Right atrium auricular region (tissue), 2 donors: ENCODE results near the gene PYGO1. TPM values are rescaled to one million over a fixed set of nuclear protein-coding genes. Genes with fewer than 3 reads are reported as not detected.

ENCODE experiments used
- DNase-seq: peaks from one replicate; pipeline ENCODE4 v3.0.0-alpha.2; 2019; ENCODE audit warnings: low spot score
- H3K27ac ChIP-seq, 2 donors: fragments of 200-600 bp; sonication (generic); 1 replicate in 1 of 2; 2 replicates in 1 of 2; pipeline ENCODE4 v1.5.1; 2016 to 2019
- H3K27me3 ChIP-seq, 2 donors: fragments of 200-600 bp; sonication (generic); one replicate each; pipeline versions ENCODE4 v1.5.1 to v1.6.0; 2017 to 2019
- H3K36me3 ChIP-seq: fragments of 200-600 bp; sonication (generic); one replicate; pipeline ENCODE4 v1.5.1; 2016
- H3K4me1 ChIP-seq, 2 donors: fragments of 200-600 bp; sonication (generic); one replicate each; pipeline versions ENCODE4 v1.5.1 to v1.6.0; 2017 to 2019
- H3K4me3 ChIP-seq, 2 donors: fragments of 200-600 bp; sonication (generic); 1 replicate in 1 of 2; 2 replicates in 1 of 2; pipeline ENCODE4 v1.5.1; 2017 to 2019; ENCODE audit warnings: mild to moderate bottlenecking in 1 of 2, moderate library complexity in 1 of 2
- H3K9me3 ChIP-seq, 2 donors: fragments of 200-600 bp; sonication (generic); one replicate each; pipeline ENCODE4 v1.5.1; 2019
- CTCF ChIP-seq, 2 donors: fragments of 200-600 bp; sonication (generic); IDR thresholded peaks; one replicate each; pipeline ENCODE4 v1.5.1; 2019; ENCODE audit warnings: antibody characterized with exemption in 2 of 2
- total RNA-seq, 2 donors: library from RNA; depleted of rRNA; stranded (reverse); fragments of >200 nt; gene quantifications; one replicate each; pipeline ENCODE4 v1.1.0, GENCODE V29; 2016

The PYGO1 gene
- total RNA-seq, 2 donors from 2014 or later: 4.3 to 6.3 TPM

DNA sequence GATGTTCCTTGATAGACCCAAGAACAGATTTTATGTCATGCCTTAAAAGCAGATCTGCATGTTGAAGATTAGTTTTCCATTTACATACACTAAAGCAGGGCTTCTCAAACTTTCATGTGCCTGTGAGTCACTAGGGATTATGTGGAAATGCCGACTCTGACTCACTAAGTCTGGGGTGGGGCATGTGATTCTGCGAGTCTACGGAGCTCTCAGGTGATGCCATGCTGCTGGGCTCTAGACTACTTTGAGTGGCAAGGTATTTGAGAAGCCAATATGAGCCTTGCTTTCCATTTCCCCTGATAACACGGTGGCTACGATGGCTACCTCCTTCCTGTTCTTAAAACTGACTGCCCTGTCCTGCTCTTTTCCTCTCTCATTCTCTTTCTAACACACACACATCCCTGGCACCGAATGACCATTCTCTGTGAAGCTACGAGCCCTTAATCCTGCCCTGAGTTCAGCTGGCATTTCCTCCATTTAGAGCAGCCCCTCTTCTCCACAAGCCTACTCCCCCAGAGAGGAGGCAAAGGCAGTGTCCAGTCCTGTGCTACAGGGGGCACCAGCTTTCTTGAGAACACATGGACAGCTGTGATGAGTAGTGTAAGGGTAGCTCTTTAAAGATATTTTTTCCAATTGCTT lies 39.7 kb upstream of the PYGO1 start:
- no peaks in the 10 kb centered on the region for H3K36me3 ChIP-seq
- DNase-seq: no peak
- no peak overlapping the region for H3K4me3 ChIP-seq
- H3K27me3 ChIP-seq: no peaks in the 10 kb centered on the region
- no peaks in the 10 kb centered on the region for H3K4me1 ChIP-seq
- H3K9me3 ChIP-seq: no peaks in the 10 kb centered on the region
- no peak overlapping the region for H3K27ac ChIP-seq
- no peak for TF ChIP-seq CTCF (IDR thresholded peaks at IDR 0.05)

GRCh38 chr15:55619783-55620182 lies 31.6 kb upstream of the PYGO1 start:
- no peak for TF ChIP-seq CTCF (IDR thresholded peaks at IDR 0.05)

GRCh38 chr15:55618387-55618786 lies 30.2 kb upstream of the PYGO1 start:
- H3K4me3 ChIP-seq: no peak overlapping the region
- H3K4me1 ChIP-seq: no peaks in the 10 kb centered on the region
- no peaks in the 10 kb centered on the region for H3K36me3 ChIP-seq
- H3K9me3 ChIP-seq: no peaks in the 10 kb centered on the region
- H3K27ac ChIP-seq: no peak overlapping the region
- no peak for TF ChIP-seq CTCF (IDR thresholded peaks at IDR 0.05)
- H3K27me3 ChIP-seq: no peaks in the 10 kb centered on the region
- no peak for DNase-seq

More at GRCh38 chr15:55619783-55620182, 31.6 kb upstream of the PYGO1 start:
- H3K4me1 ChIP-seq: no peaks in the 10 kb centered on the region
- no peaks in the 10 kb centered on the region for H3K27me3 ChIP-seq
- no peak for DNase-seq
- no peaks in the 10 kb centered on the region for H3K36me3 ChIP-seq
- H3K9me3 ChIP-seq: no peaks in the 10 kb centered on the region
- no peak overlapping the region for H3K4me3 ChIP-seq
- H3K27ac ChIP-seq: no peak overlapping the region

DNA sequence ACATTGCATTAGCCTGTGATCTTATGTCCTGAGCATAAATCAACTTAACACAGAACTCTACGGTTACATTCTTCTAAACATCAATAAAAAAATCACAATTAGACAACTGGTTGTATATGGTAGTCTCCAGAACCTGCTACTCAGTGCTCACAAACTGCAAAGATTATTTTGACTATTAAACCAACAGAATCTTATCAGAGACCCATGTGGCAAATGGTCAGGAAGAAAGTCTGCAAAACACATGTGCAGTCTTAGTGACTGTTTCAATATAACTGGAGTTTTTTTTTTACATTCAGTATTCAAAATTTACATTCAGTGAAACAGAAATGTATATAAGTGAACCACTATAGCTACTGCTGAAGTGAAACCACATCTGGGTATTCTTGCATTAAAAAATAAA lies 27.3 kb upstream of the PYGO1 start:
- Histone ChIP-seq H3K4me3 (no peak overlapping the region), H3K9me3 (no peaks in the 10 kb centered on the region), H3K27ac (no peak overlapping the region), H3K36me3 (no peaks in the 10 kb centered on the region), H3K4me1 (no peaks in the 10 kb centered on the region), H3K27me3 (no peaks in the 10 kb centered on the region)
- DNase-seq: no peak
- TF ChIP-seq CTCF (IDR thresholded peaks at IDR 0.05): no peak

DNA sequence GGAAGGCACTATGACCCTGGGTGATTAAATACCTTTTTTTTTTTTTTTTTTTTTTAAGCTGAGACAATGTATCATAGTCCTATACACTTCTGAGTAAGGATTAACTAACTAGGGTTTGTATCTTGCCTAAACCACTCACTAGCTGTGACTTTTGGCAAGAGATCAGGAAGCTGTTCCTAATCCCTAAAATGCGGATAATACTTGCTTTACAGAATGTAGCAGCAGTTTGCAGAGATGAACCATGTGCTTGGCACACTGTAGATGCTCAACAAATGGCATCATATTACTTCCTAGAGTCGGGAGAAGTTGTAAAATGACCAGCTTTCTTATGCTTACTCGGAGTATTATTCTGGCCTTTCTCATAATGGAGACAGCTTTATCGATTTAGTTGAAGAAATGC lies 25.6 kb upstream of the PYGO1 start:
- no peak overlapping the region for H3K4me3 ChIP-seq
- no peak for DNase-seq
- no peak overlapping the region for H3K27ac ChIP-seq
- H3K27me3 ChIP-seq: no peaks in the 10 kb centered on the region
- no peaks in the 10 kb centered on the region for H3K36me3 ChIP-seq
- H3K4me1 ChIP-seq: no peaks in the 10 kb centered on the region
- H3K9me3 ChIP-seq: no peaks in the 10 kb centered on the region
- TF ChIP-seq CTCF (IDR thresholded peaks at IDR 0.05): no peak

DNA sequence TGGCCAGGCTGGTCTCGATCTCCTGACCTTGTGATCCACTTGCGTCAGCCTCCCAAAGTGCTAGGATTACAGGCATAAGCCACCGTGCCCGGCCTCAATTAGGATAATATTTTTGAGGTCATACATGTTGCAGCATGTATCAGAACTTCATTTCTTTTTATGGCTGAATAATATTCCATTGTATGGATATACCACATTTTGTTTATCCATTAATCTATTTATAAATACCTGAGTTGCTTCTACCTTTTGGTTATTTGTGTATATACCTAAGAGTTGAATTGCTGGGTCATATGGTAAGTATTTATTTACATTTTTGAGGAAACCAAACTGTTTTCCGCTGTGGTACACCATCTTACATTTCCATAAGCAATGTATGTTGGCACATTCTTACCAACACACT lies 18.1 kb upstream of the PYGO1 start:
- Histone ChIP-seq H3K4me1 (no peaks in the 10 kb centered on the region), H3K27me3 (no peaks in the 10 kb centered on the region), H3K9me3 (peaks cover 0 to 10% of the 10 kb centered on the region in 2 donors), H3K27ac (no peak overlapping the region), H3K4me3 (no peak overlapping the region), H3K36me3 (no peaks in the 10 kb centered on the region)
- TF ChIP-seq CTCF (IDR thresholded peaks at IDR 0.05): no peak
- no peak for DNase-seq
